Ishikawa (cell line): ENCODE results near the gene APOM.

Experiments used
- CEBPB ChIP-seq: IDR thresholded peaks from 2 replicates; pipeline ENCODE4 v1.6.1; 2012
- CREB1 ChIP-seq: IDR thresholded peaks from 2 replicates; pipeline ENCODE4 v1.6.1; 2012; ENCODE audit warnings: low read depth
- TCF12 ChIP-seq: IDR thresholded peaks from 2 replicates; pipeline ENCODE4 v1.6.1; 2012; ENCODE audit warnings: low read depth

DNA sequence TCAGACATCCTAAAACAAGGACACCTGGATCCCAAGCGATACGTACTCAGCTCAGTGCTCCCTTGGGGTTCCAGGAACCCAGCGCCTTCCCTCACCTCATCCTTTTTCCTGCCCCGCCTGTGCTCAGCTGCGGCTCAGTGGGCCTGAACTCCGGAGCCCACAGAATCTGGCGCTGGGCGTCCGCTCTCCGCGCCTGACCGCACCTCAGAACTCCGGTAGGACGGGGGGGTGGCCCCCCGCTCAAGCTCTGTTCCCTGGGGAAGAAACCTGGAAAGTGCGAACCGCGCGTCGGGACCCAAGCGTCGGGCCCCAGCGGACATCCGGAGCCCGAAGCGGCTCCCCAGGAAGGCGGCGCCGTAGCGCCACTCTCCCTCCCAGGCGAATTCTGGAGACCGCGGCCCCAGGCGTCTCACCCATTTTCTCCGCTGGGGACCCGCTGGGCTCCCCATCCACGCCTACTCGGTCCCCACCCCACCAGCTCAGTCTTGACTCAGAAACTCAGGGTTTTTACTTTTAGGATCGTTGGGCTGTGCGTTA, 25.5 kb downstream of the APOM start:
- TF ChIP-seq CREB1 (no peak), CEBPB (no peak), TCF12 (peak; percentile 49; the same call in 1 of the 2 replicates)
